Neural progenitor cell (in vitro differentiated cells): ENCODE measurements around the gene STK17B. TPM values are rescaled to one million over a fixed set of nuclear protein-coding genes. Genes with fewer than 3 reads are reported as not detected.
A peak's percentile ranks its signal among the peaks of the same experiment; 100 is the strongest.

Experiments
- DNase-seq: peaks from one replicate; pipeline ENCODE4 v3.0.0-alpha.2; 2016; ENCODE audit warnings: low spot score
- H2AFZ ChIP-seq: fragments of 200-600 bp; sonication (generic); replicated peaks from 2 replicates; pipeline ENCODE4 v1.6.1; 2016; ENCODE audit warnings: antibody characterized with exemption
- H3F3A ChIP-seq: fragments of 200-600 bp; sonication (generic); 2 replicates; pipeline ENCODE4 v1.6.1; 2016; ENCODE audit warnings: antibody characterized with exemption, low read depth
- H3K27ac ChIP-seq: fragments of 200-600 bp; sonication (generic); 2 replicates; pipeline ENCODE4 v1.5.1; 2016; ENCODE audit warnings: mild to moderate bottlenecking
- H3K27me3 ChIP-seq: fragments of 200-600 bp; sonication (generic); 2 replicates; pipeline ENCODE4 v1.6.1; 2016; ENCODE audit warnings: mild to moderate bottlenecking, moderate library complexity
- H3K36me3 ChIP-seq: fragments of 200-600 bp; sonication (generic); 2 replicates; pipeline ENCODE4 v1.5.1; 2016
- H3K4me1 ChIP-seq: fragments of 200-600 bp; sonication (generic); 2 replicates; pipeline ENCODE4 v1.6.1; 2016; ENCODE audit warnings: mixed run types
- H3K4me2 ChIP-seq: fragments of 200-600 bp; sonication (generic); 2 replicates; pipeline ENCODE4 v1.6.1; 2016
- H3K4me3 ChIP-seq: fragments of 200-600 bp; sonication (generic); 2 replicates; pipeline ENCODE4 v1.5.1; 2016
- H3K79me2 ChIP-seq: fragments of 200-600 bp; sonication (generic); 2 replicates; pipeline ENCODE4 v1.6.1; 2016; ENCODE audit warnings: low read depth
- H3K9ac ChIP-seq: fragments of 200-600 bp; sonication (generic); 2 replicates; pipeline ENCODE4 v1.6.1; 2016
- H3K9me3 ChIP-seq: fragments of 200-600 bp; sonication (generic); 2 replicates; pipeline ENCODE4 v1.5.1; 2016; ENCODE audit warnings: low read depth
- H4K20me1 ChIP-seq: fragments of 200-600 bp; sonication (generic); 2 replicates; pipeline ENCODE4 v1.6.1; 2016; ENCODE audit warnings: low read depth
- H3K27ac Mint-ChIP-seq: 3 replicates; pipeline ENCODE4 v1.8.0; 2021; ENCODE audit warnings: mixed read lengths
- H3K27me3 Mint-ChIP-seq: 2 replicates; pipeline ENCODE4 v1.8.0; 2022; ENCODE audit warnings: low read depth, mild to moderate bottlenecking, inconsistent platforms, moderate library complexity, mixed read lengths; ENCODE audit not compliant: insufficient read depth
- H3K36me3 Mint-ChIP-seq: 3 replicates; pipeline ENCODE4 v1.8.0; 2021; ENCODE audit warnings: mixed read lengths
- H3K4me1 Mint-ChIP-seq: 3 replicates; pipeline ENCODE4 v1.8.0; 2021; ENCODE audit warnings: mixed read lengths
- H3K4me3 Mint-ChIP-seq: 3 replicates; pipeline ENCODE4 v1.8.0; 2021; ENCODE audit warnings: mild to moderate bottlenecking, moderate library complexity, mixed read lengths
- H3K9me3 Mint-ChIP-seq: 3 replicates; pipeline ENCODE4 v1.8.0; 2020; ENCODE audit warnings: mixed read lengths
- EZH2 ChIP-seq: fragments of 200-600 bp; sonication (generic); IDR thresholded peaks from 2 replicates; pipeline ENCODE4 v1.6.1; 2017; ENCODE audit warnings: antibody characterized with exemption, mild to moderate bottlenecking, moderate library complexity
- EZH2phosphoT487 ChIP-seq: fragments of 200-600 bp; sonication (generic); IDR thresholded peaks from 2 replicates; pipeline ENCODE4 v1.6.1; 2017; ENCODE audit warnings: antibody characterized with exemption
- total RNA-seq: library from RNA; depleted of rRNA; stranded (reverse); fragments of >200 nt; gene quantifications from 2 replicates; pipeline ENCODE4 v1.2.3, GENCODE V29; 2015; ENCODE audit warnings: low replicate concordance
- TF ChIP-seq, protein P1 (sequence below): fragments of 200-600 bp; sonication (generic); IDR thresholded peaks from 2 replicates; pipeline ENCODE4 v1.5.1; 2017; ENCODE audit warnings: antibody characterized with exemption, mild to moderate bottlenecking

STK17B gene
- total RNA-seq, 1 donor from 2014 or later: 35.4 TPM

DNA sequence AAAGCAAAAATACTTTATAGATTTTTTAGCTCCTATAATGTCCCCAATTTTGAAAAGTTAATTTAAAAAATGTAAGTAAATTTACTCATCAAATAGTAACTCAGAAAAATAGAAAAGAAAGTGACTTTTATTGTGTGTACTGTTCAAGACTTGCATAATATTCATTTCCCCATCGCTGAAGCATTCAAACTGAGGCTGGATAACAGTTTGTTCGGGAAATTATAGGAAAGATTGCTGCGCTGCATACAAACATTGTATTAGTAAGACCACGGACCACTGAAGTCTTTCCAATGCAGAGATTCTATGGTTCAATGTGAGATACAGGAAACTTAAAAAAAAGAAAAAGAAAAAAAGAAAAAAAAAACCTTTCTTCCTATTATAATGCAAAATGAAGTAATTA is 10.4 kb downstream of the STK17B start:
- Mint-ChIP-seq H3K4me3 (no peak overlapping the region), H3K27me3 (no peaks in the 10 kb centered on the region), H3K36me3 (peaks cover 14% of the 10 kb centered on the region), H3K27ac (no peak overlapping the region), H3K9me3 (no peaks in the 10 kb centered on the region), H3K4me1 (no peaks in the 10 kb centered on the region)
- no peak overlapping the region for H3K9ac ChIP-seq
- no peak overlapping the region for H3K27ac ChIP-seq
- no peak overlapping the region for H3K4me3 ChIP-seq
- TF ChIP-seq, protein P1, sequence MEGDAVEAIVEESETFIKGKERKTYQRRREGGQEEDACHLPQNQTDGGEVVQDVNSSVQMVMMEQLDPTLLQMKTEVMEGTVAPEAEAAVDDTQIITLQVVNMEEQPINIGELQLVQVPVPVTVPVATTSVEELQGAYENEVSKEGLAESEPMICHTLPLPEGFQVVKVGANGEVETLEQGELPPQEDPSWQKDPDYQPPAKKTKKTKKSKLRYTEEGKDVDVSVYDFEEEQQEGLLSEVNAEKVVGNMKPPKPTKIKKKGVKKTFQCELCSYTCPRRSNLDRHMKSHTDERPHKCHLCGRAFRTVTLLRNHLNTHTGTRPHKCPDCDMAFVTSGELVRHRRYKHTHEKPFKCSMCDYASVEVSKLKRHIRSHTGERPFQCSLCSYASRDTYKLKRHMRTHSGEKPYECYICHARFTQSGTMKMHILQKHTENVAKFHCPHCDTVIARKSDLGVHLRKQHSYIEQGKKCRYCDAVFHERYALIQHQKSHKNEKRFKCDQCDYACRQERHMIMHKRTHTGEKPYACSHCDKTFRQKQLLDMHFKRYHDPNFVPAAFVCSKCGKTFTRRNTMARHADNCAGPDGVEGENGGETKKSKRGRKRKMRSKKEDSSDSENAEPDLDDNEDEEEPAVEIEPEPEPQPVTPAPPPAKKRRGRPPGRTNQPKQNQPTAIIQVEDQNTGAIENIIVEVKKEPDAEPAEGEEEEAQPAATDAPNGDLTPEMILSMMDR: no peak
- TF ChIP-seq EZH2phosphoT487: no peak
- no peak for TF ChIP-seq EZH2
- H3F3A ChIP-seq: no peaks in the 10 kb centered on the region
- no peak for DNase-seq
- peaks cover 16% of the 10 kb centered on the region for H3K79me2 ChIP-seq
- peaks cover 16% of the 10 kb centered on the region for H3K4me1 ChIP-seq
- H3K9me3 ChIP-seq: no peaks in the 10 kb centered on the region
- no peak overlapping the region for H2AFZ ChIP-seq
- no peaks in the 10 kb centered on the region for H3K27me3 ChIP-seq
- peaks cover 5% of the 10 kb centered on the region for H3K36me3 ChIP-seq
- H4K20me1 ChIP-seq: no peaks in the 10 kb centered on the region
- no peak overlapping the region for H3K4me2 ChIP-seq

DNA sequence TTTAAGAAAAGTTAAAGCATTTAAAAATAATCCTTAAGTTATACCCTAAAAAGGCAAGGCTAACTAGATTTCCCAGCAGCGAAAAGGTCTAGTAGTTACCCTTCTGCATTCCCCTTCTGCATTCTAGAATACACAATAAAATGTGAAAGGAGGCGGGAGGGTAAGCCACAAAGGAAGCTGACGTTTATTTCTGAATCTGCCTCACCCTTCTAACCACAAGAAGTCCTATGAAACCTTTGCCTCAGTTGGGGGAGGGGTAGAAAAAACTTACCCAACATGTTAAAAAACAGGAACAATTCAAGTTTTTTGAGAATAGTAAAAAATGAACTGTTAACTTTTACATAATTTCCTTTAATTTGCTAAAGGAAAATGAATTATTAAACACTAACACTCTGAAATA is 11.3 kb downstream of the STK17B start:
- DNase-seq: peak; percentile 24
- no peaks in the 10 kb centered on the region for H3K27me3 Mint-ChIP-seq

DNA sequence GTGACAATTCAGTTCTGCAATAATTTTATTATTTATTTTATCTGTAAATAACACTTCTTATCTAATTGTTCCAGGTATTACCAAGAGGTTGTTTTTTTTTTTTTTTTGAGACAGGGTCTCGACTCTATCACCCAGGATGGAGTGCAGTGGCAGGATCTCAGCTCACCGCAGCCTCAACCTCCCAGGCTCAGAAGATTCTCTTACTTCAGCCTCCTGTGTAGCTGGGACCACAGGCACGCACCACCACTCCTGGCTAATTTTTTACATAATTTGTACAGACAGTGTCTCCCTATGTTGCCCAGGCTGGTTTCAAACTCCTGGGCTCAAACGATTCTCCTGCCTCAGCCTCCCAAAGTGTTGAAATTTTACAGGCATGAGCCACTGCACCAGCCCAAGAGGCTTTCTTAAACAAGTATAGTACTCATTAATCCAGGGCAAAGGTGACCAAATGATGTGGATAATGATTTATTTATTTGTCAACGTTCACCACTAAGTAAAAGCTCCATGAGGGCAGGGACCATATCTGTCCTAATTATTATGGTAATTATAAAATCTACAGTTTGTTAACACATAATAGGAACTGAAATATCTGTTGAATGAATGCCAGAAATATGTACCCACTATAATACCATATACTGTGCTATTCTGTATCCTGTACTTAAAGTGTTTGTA is 12.0 kb downstream of the STK17B start:
- Histone ChIP-seq H3K9ac (no peak overlapping the region), H3K79me2 (peaks cover under 1% of the 10 kb centered on the region), H4K20me1 (no peaks in the 10 kb centered on the region), H2AFZ (no peak overlapping the region), H3K36me3 (peaks cover 8% of the 10 kb centered on the region), H3K27ac (no peak overlapping the region), H3K4me3 (no peak overlapping the region), H3K27me3 (no peaks in the 10 kb centered on the region), H3F3A (no peaks in the 10 kb centered on the region), H3K4me2 (no peak overlapping the region), H3K4me1 (peaks cover 3% of the 10 kb centered on the region), H3K9me3 (no peaks in the 10 kb centered on the region)
- no peaks in the 10 kb centered on the region for H3K4me1 Mint-ChIP-seq
- peaks cover 16% of the 10 kb centered on the region for H3K36me3 Mint-ChIP-seq
- no peak overlapping the region for H3K27ac Mint-ChIP-seq
- no peak for DNase-seq
- H3K4me3 Mint-ChIP-seq: no peak overlapping the region
- H3K27me3 Mint-ChIP-seq: no peaks in the 10 kb centered on the region
- TF ChIP-seq EZH2phosphoT487: no peak
- TF ChIP-seq, protein P1: no peak
- TF ChIP-seq EZH2: no peak
- H3K9me3 Mint-ChIP-seq: no peaks in the 10 kb centered on the region

More for the DNA sequence above, 11.3 kb downstream of the STK17B start:
- Histone ChIP-seq H3K9me3 (no peaks in the 10 kb centered on the region), H3K4me3 (no peak overlapping the region), H3K4me2 (peak overlapping the region; percentile 11), H3F3A (no peaks in the 10 kb centered on the region), H3K9ac (no peak overlapping the region), H2AFZ (no peak overlapping the region), H3K36me3 (peaks cover 8% of the 10 kb centered on the region), H3K79me2 (peaks cover 8% of the 10 kb centered on the region), H3K27me3 (no peaks in the 10 kb centered on the region), H3K27ac (no peak overlapping the region), H3K4me1 (peaks cover 8% of the 10 kb centered on the region), H4K20me1 (no peaks in the 10 kb centered on the region)
- TF ChIP-seq EZH2phosphoT487 (no peak), EZH2 (no peak)
- TF ChIP-seq, protein P1: no peak
- Mint-ChIP-seq H3K9me3 (no peaks in the 10 kb centered on the region), H3K4me1 (no peaks in the 10 kb centered on the region), H3K36me3 (peaks cover 14% of the 10 kb centered on the region), H3K27ac (no peak overlapping the region), H3K4me3 (no peak overlapping the region)
